Liver (tissue), 9 donors: ENCODE results near the gene ALOX15. TPM values are rescaled to one million over a fixed set of nuclear protein-coding genes. Genes with fewer than 3 reads are reported as not detected.

ENCODE experiments used
- DNase-seq: peaks from one replicate; pipeline ENCODE4 v3.0.0-alpha.2; 2017; ENCODE audit warnings: low spot score
- H3K27ac ChIP-seq, 2 donors: one replicate each; pipeline ENCODE4 v1.7.0; 2013; ENCODE audit warnings: inconsistent platforms in 2 of 2, low read length in 2 of 2, control low read depth in 1 of 2, low read depth in 1 of 2, mild to moderate bottlenecking in 1 of 2
- H3K27me3 ChIP-seq, 4 donors: one replicate each; pipeline versions ENCODE4 v1.6.1 to v1.7.0; 2013; ENCODE audit warnings: low read length in 3 of 4, inconsistent platforms in 1 of 4, mild to moderate bottlenecking in 1 of 4, moderate library complexity in 1 of 4; ENCODE audit not compliant: control insufficient read depth in 4 of 4, insufficient read depth in 4 of 4
- H3K36me3 ChIP-seq, 4 donors: one replicate each; pipeline versions ENCODE4 v1.6.1 to v1.7.0; 2013; ENCODE audit warnings: low read length in 3 of 4, mild to moderate bottlenecking in 3 of 4, low read depth in 1 of 4, moderate library complexity in 1 of 4; ENCODE audit not compliant: control insufficient read depth in 4 of 4, insufficient read depth in 3 of 4
- H3K4me1 ChIP-seq, 4 donors: one replicate each; pipeline versions ENCODE4 v1.6.1 to v1.7.0; 2013; ENCODE audit warnings: low read length in 3 of 4, mild to moderate bottlenecking in 3 of 4, moderate library complexity in 1 of 4; ENCODE audit not compliant: control insufficient read depth in 4 of 4, insufficient read depth in 4 of 4
- H3K4me3 ChIP-seq, 3 donors: one replicate each; pipeline versions ENCODE4 v1.6.1 to v1.7.0; 2013; ENCODE audit warnings: low read length in 3 of 3, control low read depth in 1 of 3, low read depth in 1 of 3, mild to moderate bottlenecking in 1 of 3
- H3K9ac ChIP-seq, 2 donors: one replicate each; pipeline ENCODE4 v1.7.0; 2013; ENCODE audit warnings: low read length in 2 of 2, mild to moderate bottlenecking in 2 of 2, moderate library complexity in 2 of 2, control low read depth in 1 of 2, low read depth in 1 of 2
- H3K9me3 ChIP-seq, 4 donors: one replicate each; pipeline versions ENCODE4 v1.6.1 to v1.7.0; 2013; ENCODE audit warnings: low read length in 3 of 4; ENCODE audit not compliant: control insufficient read depth in 4 of 4
- EGR1 ChIP-seq, 2 donors: IDR thresholded peaks; 2 replicates each; pipeline ENCODE4 v1.6.1; 2016 to 2018; ENCODE audit warnings: antibody characterized with exemption in 2 of 2, low read depth in 2 of 2
- FOXA1 ChIP-seq: IDR thresholded peaks from 2 replicates; pipeline ENCODE4 v1.6.1; 2016; ENCODE audit warnings: antibody characterized with exemption
- FOXA2 ChIP-seq: IDR thresholded peaks from 2 replicates; pipeline ENCODE4 v1.6.1; 2016; ENCODE audit warnings: antibody characterized with exemption
- HNF4A ChIP-seq, 2 donors: conservative IDR thresholded peaks; 2 replicates each; pipeline ENCODE4 v1.6.1; 2016; ENCODE audit warnings: antibody characterized with exemption in 2 of 2, mild to moderate bottlenecking in 2 of 2
- HNF4G ChIP-seq: IDR thresholded peaks from 2 replicates; pipeline ENCODE4 v1.6.1; 2016; ENCODE audit warnings: antibody characterized with exemption
- JUND ChIP-seq, 2 donors: IDR thresholded peaks; 2 replicates each; pipeline ENCODE4 v1.6.1; 2016; ENCODE audit warnings: antibody characterized with exemption in 2 of 2
- RAD21 ChIP-seq, 2 donors: IDR thresholded peaks; 2 replicates each; pipeline ENCODE4 v1.6.1; 2016; ENCODE audit warnings: antibody characterized with exemption in 2 of 2, mild to moderate bottlenecking in 2 of 2
- RXRA ChIP-seq, 2 donors: IDR thresholded peaks; 2 replicates each; pipeline ENCODE4 v1.6.1; 2017 to 2018; ENCODE audit warnings: antibody characterized with exemption in 2 of 2, mild to moderate bottlenecking in 1 of 2
- SP1 ChIP-seq: IDR thresholded peaks from 2 replicates; pipeline ENCODE4 v1.6.1; 2018; ENCODE audit warnings: antibody characterized with exemption, mild to moderate bottlenecking
- TAF1 ChIP-seq: conservative IDR thresholded peaks from 2 replicates; pipeline ENCODE4 v1.6.1; 2016; ENCODE audit warnings: antibody characterized with exemption, mild to moderate bottlenecking
- YY1 ChIP-seq: IDR thresholded peaks from 2 replicates; pipeline ENCODE4 v1.6.1; 2016; ENCODE audit warnings: antibody characterized with exemption, mild to moderate bottlenecking
- WGBS: extraction: QIAGEN DNeasy Blood & Tissue Kit; methylation state at CpG from one replicate; pipeline ENCODE4 v1.1.7; 2013; 5-methylcytosine and 5-hydroxymethylcytosine counted together
- polyA plus RNA-seq, 2 donors: library from polyadenylated mRNA; stranded (reverse) in 1 of 2; unstranded in 1 of 2; fragments of 200-250 nt in 1 of 2; fragments of >200 nt in 1 of 2; fragmentation: Nextera tagmentation in 1 of 2; extraction: Ambion mirVana in 1 of 2; gene quantifications; one replicate each; pipeline versions ENCODE4 v1.2.1 to v1.2.3, GENCODE V29; 2013 to 2015
- total RNA-seq, 2 donors: library from RNA; depleted of rRNA; stranded (reverse); fragments of >200 nt; gene quantifications; one replicate each; pipeline ENCODE4 v1.2.3, GENCODE V29; 2014
- TF ChIP-seq, protein P1 (sequence below): IDR thresholded peaks from 2 replicates; pipeline ENCODE4 v1.6.1; 2016; ENCODE audit warnings: antibody characterized with exemption, mild to moderate bottlenecking
- TF ChIP-seq, protein P2 (sequence below): IDR thresholded peaks from 2 replicates; pipeline ENCODE4 v1.6.1; 2016; ENCODE audit warnings: antibody characterized with exemption
- TF ChIP-seq, protein P3 (sequence below): IDR thresholded peaks from 2 replicates; pipeline ENCODE4 v1.6.1; 2016; ENCODE audit warnings: antibody characterized with exemption
- TF ChIP-seq, protein P4 (sequence below): fragments of 150-350 bp; IDR thresholded peaks from 2 replicates; pipeline ENCODE4 v1.5.1; 2017; ENCODE audit warnings: improper control_type of control experiment, low read depth, low read length; ENCODE audit not compliant: missing input control
- donor health status: healthy.
- donor health status: healthy.
- donor health status: healthy.
- donor health status: healthy.
- donor health status: healthy.

Gene ALOX15
- total and polyA plus RNA-seq, 4 donors, result 0.03 to 1.7 TPM; not detected in 2

DNA sequence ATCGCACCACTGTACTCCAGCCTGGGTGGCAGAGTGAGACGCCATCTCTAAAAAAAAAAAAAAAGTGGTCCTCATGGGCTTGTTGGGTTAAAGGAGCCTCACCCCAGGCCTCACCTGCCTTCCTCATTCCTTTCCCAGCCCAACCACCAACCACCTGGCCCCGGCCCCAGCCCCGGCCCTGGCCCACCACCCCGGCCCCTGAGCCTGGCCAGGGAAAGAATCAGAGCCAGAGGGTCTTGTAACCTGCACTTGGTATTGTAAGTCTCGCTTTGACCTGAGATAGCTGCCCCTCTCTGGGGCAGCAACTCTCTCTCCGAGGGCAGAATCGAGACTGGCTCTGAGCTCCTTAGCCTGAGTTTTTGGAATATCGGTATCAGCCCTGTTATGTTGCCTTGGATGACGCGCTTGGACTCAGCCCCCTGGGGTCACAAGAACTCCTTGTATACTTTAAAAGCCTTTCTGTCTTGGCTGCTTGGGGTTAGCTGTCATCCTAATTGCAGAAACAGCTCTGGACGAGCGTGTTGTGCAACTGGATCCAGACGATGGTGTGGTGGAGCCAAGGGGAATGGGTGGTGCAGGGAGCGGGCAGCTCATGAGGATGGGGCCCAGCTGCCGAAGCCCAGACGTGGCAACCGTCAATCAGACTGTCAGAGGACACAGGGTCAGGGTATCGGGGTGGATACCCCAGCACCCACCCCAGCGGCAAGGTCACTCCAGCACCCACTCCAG is 42.5 kb downstream of the ALOX15 start:
- no peak overlapping the region for H3K4me3 ChIP-seq
- H3K27me3 ChIP-seq, result no peaks in the 10 kb centered on the region
- H3K9ac ChIP-seq, result no peak overlapping the region
- no peaks in the 10 kb centered on the region for H3K36me3 ChIP-seq
- DNase-seq, result no peak
- peak overlapping the region in 1 of 2 donors; percentile 35 for H3K27ac ChIP-seq
- no peaks in the 10 kb centered on the region for H3K4me1 ChIP-seq
- WGBS, result 66% methylated on average over 20 of the region's 20 CpGs
- no peak for TF ChIP-seq YY1
- no peak for TF ChIP-seq EGR1 (IDR thresholded peaks at IDR 0.05; ENCODE audit: low read depth in 2 of 2)
- TF ChIP-seq HNF4G, result no peak
- H3K9me3 ChIP-seq, result no peaks in the 10 kb centered on the region

DNA sequence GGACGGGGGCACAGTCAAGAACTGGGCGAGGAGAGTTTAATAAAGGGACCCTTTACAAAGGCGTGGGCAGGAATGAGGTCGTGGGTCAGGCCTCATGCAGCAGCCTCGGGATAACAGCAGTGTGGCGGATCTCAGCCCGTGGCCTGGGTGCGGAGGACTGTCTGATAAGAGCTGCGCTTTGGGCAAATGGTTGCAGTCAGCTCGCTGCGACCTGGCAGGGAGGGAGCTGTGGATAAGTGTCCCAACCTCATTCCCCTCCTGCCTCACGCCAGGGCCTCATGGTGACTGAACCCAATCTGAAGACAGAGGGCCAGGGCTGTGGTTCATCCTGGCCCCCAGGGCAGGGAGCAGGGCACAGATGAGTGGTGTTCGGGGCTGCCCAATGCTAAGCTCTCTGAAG is 43.5 kb downstream of the ALOX15 start:
- no peak for TF ChIP-seq FOXA1
- TF ChIP-seq RAD21 (IDR thresholded peaks at IDR 0.05), result no peak
- TF ChIP-seq HNF4A (conservative IDR thresholded peaks at IDR 0.05), result no peak
- TF ChIP-seq, protein P1, sequence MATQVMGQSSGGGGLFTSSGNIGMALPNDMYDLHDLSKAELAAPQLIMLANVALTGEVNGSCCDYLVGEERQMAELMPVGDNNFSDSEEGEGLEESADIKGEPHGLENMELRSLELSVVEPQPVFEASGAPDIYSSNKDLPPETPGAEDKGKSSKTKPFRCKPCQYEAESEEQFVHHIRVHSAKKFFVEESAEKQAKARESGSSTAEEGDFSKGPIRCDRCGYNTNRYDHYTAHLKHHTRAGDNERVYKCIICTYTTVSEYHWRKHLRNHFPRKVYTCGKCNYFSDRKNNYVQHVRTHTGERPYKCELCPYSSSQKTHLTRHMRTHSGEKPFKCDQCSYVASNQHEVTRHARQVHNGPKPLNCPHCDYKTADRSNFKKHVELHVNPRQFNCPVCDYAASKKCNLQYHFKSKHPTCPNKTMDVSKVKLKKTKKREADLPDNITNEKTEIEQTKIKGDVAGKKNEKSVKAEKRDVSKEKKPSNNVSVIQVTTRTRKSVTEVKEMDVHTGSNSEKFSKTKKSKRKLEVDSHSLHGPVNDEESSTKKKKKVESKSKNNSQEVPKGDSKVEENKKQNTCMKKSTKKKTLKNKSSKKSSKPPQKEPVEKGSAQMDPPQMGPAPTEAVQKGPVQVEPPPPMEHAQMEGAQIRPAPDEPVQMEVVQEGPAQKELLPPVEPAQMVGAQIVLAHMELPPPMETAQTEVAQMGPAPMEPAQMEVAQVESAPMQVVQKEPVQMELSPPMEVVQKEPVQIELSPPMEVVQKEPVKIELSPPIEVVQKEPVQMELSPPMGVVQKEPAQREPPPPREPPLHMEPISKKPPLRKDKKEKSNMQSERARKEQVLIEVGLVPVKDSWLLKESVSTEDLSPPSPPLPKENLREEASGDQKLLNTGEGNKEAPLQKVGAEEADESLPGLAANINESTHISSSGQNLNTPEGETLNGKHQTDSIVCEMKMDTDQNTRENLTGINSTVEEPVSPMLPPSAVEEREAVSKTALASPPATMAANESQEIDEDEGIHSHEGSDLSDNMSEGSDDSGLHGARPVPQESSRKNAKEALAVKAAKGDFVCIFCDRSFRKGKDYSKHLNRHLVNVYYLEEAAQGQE, result no peak
- TF ChIP-seq JUND (IDR thresholded peaks at IDR 0.05), result no peak
- TF ChIP-seq, protein P2, sequence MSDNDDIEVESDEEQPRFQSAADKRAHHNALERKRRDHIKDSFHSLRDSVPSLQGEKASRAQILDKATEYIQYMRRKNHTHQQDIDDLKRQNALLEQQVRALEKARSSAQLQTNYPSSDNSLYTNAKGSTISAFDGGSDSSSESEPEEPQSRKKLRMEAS, result no peak
- TF ChIP-seq HNF4G, result no peak
- TF ChIP-seq TAF1, result no peak
- TF ChIP-seq, protein P3, sequence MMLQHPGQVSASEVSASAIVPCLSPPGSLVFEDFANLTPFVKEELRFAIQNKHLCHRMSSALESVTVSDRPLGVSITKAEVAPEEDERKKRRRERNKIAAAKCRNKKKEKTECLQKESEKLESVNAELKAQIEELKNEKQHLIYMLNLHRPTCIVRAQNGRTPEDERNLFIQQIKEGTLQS, result no peak
- TF ChIP-seq FOXA2, result no peak
- TF ChIP-seq YY1, result no peak
- Histone ChIP-seq H3K4me3 (no peak overlapping the region), H3K27ac (no peak overlapping the region), H3K36me3 (no peaks in the 10 kb centered on the region), H3K9me3 (no peaks in the 10 kb centered on the region), H3K4me1 (no peaks in the 10 kb centered on the region), H3K27me3 (no peaks in the 10 kb centered on the region), H3K9ac (no peak overlapping the region)
- WGBS, result 69% methylated on average over 13 of the region's 13 CpGs
- no peak for DNase-seq

DNA sequence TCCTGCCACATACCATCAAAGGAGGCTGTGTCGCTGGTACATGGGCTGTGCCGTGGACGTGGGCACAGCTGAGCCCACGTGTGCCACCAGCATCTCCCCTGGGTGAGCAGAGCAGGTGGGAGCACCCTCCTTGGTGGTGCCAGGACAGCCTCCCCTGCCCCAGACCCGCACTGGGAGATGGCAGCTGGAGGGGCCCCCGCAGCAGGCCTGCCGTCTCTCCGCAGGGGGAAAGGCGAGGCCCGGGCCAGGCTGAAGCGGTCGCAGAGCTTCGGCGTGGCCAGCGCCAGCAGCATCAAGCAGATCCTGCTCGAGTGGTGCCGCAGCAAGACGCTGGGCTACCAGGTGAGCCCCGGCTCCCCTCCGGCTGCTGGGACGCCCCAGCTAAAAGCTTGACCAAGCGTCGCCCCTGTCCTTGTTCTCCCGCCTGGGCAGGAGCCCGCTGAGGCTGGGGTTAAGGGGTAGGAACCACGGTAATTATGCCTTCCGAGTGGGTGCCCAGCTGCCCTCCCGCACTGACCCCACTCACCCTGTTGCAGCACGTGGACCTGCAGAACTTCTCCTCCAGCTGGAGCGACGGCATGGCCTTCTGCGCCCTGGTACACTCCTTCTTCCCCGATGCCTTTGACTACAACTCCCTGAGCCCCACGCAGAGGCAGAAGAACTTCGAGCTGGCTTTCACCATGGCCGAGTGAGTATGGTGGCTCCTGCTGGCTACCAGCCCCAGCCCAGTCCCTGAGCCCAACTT is 44.7 kb downstream of the ALOX15 start:
- H3K4me3 ChIP-seq, result no peak overlapping the region
- no peaks in the 10 kb centered on the region for H3K4me1 ChIP-seq
- no peak for DNase-seq
- 93% methylated on average over 36 of the region's 36 CpGs for WGBS
- no peaks in the 10 kb centered on the region for H3K9me3 ChIP-seq
- no peaks in the 10 kb centered on the region for H3K27me3 ChIP-seq
- H3K27ac ChIP-seq, result no peak overlapping the region
- H3K9ac ChIP-seq, result no peak overlapping the region
- no peaks in the 10 kb centered on the region for H3K36me3 ChIP-seq
- TF ChIP-seq, protein P4, sequence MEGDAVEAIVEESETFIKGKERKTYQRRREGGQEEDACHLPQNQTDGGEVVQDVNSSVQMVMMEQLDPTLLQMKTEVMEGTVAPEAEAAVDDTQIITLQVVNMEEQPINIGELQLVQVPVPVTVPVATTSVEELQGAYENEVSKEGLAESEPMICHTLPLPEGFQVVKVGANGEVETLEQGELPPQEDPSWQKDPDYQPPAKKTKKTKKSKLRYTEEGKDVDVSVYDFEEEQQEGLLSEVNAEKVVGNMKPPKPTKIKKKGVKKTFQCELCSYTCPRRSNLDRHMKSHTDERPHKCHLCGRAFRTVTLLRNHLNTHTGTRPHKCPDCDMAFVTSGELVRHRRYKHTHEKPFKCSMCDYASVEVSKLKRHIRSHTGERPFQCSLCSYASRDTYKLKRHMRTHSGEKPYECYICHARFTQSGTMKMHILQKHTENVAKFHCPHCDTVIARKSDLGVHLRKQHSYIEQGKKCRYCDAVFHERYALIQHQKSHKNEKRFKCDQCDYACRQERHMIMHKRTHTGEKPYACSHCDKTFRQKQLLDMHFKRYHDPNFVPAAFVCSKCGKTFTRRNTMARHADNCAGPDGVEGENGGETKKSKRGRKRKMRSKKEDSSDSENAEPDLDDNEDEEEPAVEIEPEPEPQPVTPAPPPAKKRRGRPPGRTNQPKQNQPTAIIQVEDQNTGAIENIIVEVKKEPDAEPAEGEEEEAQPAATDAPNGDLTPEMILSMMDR, result no peak
- TF ChIP-seq, protein P2, result no peak
- TF ChIP-seq, protein P1, result no peak
- no peak for TF ChIP-seq RAD21 (IDR thresholded peaks at IDR 0.05)
- TF ChIP-seq RXRA (IDR thresholded peaks at IDR 0.05), result no peak
- no peak for TF ChIP-seq SP1
- TF ChIP-seq HNF4G, result no peak
- no peak for TF ChIP-seq JUND (IDR thresholded peaks at IDR 0.05)
- TF ChIP-seq HNF4A (conservative IDR thresholded peaks at IDR 0.05), result no peak
- TF ChIP-seq FOXA1, result no peak
